Measurements from ENCODE around the gene RINL.

GRCh38 chr19:38836159-38836982, 41.7 kb downstream of the RINL start:
- no peak for TF ChIP-seq SMC3 (IDR thresholded peaks at IDR 0.05; ENCODE audit: low read depth, low read length)
- no peak for TF ChIP-seq USF2 (IDR thresholded peaks at IDR 0.05; ENCODE audit: low read depth, low read length)
- no peak for TF ChIP-seq POLR2A (IDR thresholded peaks at IDR 0.05; ENCODE audit: low read depth, low read length)
- TF ChIP-seq CTCF (conservative IDR thresholded peaks at IDR 0.05; ENCODE audit: low read depth, low read length): no peak
- TF ChIP-seq NFE2L2 (IDR thresholded peaks at IDR 0.05; ENCODE audit: low read depth, low read length): no peak
- no peak for TF ChIP-seq FOS (IDR thresholded peaks at IDR 0.05; ENCODE audit: low read depth, low read length)
- no peak for TF ChIP-seq RAD21 (IDR thresholded peaks at IDR 0.05; ENCODE audit: low read length)
